NCI-H524 (cell line): ENCODE measurements around the gene FER.
"Not testable (repeated sequence)": the region's sequence is repeated elsewhere in the genome, so short reads cannot be mapped to it uniquely, and the experiment has no call there.

Source experiments
- DNase-seq, 2 experiments: peaks; one replicate each; lab custom pipeline; 2025; lab: John Stamatoyannopoulos, UW

The FER gene

DNA sequence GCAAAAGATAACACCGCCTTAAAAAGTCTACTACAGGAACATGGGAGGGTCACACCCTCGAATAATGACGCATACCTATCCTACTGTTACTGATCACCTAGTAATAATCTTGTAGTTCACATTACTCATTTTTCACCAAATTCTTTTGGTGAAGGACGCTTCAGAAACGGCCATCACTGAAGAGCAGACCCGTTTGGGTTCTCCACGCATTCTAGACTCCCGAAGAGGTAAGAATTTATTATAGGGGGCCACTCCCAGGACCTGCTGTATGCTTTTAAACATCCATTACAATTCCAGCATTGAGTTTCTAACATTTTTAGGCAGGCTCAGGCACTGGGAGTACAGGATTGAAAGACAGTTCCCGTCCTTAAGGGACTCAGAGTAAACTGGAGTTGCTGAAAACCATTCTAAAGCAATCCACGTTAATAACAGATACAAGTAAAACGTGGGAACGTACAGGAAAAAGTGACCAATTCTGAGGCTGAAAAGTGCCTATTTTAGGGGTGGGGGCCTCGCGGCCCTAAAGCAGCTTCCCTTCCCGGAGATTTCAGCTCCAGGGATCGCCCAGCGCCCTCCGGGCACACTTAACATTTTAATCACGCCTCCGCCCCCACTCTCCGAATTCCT lies at the start of gene FER:
FER (plus strand) TSS at position 124 of the 627 bp plus-strand sequence. CDS start 50,286 bp downstream, outside the sequence.
- DNase-seq: peak in 1 of 2 experiments; percentile 49

DNA sequence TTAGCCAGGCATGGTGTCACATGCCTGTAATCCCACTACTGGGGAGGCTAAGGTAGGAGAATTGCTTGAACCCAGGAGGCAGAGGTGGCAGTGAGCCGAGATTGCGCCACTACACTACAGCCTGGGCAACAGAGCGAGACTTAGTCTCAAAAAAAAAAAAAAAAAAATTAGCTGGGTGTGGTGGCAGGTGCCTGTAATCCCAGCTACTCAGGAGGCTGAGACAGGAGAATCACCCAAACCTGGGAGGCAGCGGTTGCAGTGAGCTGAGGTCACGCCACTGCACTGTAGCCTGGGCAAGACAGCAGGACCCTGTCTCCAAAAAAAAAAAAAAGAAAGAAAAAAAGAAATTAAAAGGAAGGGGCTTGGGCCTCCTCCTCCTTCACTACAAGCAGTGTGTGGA lies 47.3 kb upstream of the FER start:
- DNase-seq: not testable (repeated sequence)

DNA sequence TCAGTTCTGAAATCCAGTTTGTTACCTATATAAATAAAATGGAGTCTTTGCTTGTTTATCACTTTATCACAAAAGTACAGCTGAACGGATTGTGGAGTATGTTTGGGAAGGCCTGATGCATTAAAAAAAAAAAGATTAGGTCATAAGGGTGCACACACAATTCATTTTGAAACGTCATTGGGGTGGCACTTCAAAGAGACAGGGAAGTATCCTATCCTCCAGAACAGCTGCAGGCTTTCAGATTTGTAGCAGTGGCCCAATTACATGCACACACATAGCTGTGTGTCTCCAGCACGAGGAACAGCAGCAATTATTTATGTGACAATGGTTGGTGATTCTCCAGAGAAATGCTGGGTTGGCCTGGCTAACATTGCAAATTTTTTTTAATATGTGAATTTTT lies 46.8 kb upstream of the FER start:
- no peak for DNase-seq

DNA sequence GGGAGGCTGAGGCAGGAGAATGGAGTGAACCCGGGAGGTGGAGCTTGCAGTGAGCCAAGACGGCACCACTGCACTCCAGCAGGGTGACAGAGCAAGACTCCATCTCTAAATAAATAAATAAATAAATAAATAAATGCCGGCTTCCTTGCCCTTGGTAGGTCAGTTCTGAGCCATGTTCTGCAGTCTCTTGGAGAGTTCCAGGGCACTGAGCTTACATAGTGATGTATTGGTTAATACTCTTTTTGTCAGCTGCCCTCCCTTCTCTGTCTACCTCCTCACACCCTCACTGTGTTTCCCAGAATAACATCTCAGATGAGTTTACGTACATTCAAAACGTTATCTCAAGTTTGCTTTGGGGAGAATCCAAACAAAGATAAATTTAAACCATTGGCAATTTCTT lies 45.2 kb upstream of the FER start:
- DNase-seq: no peak

DNA sequence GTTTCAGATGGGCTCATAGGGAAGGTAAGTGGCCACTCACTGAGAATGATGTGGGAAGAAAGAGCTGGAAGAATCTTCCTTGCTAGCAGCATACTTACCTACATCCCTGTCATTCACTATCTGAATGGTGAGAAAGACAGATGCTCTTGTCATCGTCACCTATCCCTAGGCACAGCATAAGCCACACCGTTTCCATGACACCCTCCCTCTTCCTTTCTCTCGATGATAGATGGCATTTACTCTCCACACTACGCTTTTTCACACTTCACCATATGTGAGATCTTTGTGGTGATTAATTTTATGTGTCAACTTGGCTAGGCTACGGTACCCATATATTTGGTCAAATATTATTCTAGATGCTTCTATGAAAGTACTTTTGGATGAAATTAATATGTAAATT lies 44.4 kb upstream of the FER start:
- DNase-seq: peak; percentile 63 to 94

DNA sequence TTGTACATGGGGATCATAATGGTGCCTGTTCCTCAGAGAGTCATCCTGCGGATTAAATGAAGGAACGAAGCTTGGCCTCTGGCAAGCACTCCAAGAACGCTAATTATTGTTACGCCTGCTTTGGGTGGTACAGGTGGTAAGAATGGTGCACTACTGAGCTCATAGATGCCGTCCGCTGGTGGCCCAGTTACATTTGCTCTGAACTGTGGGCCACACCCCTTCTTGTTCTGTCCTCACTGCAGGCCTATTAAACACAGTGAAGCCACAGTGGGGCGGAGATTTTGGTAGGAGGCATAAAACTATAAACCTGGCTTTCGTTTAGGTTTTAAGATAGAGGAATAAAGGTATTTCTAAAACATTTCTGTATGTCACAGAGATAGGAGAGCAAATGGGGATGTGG lies 40.6 kb upstream of the FER start:
- DNase-seq: no peak

DNA sequence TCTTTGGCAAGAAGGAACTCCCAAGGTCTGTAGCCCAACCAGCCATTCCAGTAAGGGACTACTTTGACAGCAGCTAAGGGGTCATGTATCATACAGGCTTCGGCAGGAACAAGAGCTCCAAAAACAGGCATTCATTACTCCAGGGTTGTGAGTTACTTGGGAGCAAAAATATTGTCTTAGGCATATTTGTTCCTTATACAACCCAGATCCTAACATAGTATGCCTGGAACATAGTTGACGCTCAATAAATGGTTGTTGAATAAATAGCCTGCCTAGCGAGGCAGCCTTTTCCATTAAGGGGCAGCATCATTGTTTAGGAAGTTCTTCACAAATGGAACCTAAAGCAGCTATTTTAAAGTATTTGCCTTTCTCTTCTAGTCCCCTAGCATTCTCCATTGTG lies 35.8 kb upstream of the FER start:
- DNase-seq: no peak

DNA sequence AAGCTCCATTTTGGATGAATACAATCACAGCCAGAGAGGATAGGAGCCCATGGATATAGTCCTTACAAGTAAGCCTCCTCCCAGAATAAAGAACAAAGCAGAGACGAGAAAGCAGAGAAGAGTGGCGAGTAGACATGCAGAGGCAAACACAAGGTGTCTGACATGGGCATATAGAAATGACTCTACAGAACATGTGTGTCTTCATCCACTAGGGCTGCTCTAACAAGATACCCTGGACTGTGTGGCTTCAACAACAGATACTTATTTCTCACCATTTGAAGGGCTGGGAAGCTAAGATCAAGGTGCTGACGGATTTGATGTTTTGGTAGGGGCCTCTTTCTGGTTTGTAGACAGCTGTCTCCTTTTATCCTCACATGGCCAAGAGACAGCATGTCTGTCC lies 32.3 kb upstream of the FER start:
- no peak for DNase-seq

DNA sequence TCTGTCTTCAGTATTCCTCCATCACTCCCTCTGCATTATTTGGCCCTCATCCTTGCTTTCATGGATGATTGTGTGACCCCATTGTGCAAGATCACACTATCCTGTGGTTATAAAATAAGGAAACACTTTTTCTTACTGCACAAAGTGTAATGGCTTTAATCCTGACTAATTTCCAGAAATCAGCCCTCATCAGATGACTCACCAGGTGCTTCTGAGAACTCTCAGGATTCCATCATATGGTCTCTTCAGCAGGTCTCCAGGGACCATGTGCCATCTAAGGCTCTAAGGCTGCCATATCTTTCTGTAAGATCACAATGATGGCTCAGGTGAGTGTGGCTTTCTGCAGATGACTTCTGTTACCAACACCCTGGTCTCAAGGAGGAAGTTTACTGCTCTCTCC lies 27.3 kb upstream of the FER start:
- no peak for DNase-seq

DNA sequence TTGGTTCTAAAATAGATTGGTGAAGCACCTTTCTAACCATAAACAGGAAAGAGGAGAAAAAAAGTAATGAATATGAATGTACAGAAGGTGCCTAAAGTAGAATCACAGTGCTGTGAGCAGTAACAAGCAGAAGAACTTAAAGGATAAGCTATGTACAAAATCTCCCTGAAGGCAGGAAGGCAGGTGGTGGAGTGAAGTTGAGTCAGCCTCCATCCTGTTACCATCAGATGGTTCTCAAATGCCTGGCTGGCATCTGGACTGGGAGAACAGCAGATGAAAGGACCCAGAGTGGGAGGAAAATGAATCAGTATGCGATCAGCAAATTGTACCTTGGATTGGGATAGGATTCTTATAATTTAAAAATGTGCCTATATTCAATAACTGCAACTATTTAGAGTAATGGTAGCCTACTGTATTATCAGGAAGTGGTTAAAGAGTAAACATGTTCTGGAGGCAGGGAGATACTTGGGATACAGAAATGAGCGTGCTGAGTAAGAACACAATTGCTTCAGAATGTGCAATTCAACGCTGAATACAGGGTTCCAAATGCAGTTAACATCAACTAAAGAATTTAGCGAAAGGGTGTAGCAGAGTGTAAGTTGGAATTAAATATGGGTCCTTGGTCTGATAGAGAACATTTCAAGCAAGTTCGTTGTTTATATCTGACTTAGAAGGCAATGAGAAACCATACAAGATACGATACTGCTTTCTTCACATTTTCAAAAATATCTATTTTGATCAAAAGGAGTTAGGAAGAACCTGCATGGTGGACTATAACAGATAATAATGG lies 21.1 kb upstream of the FER start:
- peak; percentile 20 to 63 for DNase-seq

DNA sequence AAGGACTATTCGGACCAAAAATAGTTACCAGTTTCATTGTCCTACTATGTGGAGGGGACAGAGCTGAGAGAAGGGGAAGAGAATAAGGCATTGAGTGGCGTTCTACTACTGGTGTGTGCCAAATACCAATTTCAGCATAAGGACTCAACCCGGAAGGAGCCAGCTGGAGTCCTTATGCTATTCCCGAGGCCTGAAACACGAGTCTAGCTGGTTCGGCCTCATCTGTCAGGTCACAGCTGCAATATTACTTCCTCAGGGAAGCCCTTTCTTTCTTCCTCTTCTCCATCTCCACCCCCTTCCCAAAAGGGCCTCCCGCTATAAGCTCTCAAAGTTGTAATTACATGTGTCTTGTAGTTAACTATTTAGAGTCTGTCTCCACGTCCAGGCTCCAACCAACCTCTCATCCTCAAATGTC lies 20.5 kb upstream of the FER start:
- peak; percentile 50 to 79 for DNase-seq

DNA sequence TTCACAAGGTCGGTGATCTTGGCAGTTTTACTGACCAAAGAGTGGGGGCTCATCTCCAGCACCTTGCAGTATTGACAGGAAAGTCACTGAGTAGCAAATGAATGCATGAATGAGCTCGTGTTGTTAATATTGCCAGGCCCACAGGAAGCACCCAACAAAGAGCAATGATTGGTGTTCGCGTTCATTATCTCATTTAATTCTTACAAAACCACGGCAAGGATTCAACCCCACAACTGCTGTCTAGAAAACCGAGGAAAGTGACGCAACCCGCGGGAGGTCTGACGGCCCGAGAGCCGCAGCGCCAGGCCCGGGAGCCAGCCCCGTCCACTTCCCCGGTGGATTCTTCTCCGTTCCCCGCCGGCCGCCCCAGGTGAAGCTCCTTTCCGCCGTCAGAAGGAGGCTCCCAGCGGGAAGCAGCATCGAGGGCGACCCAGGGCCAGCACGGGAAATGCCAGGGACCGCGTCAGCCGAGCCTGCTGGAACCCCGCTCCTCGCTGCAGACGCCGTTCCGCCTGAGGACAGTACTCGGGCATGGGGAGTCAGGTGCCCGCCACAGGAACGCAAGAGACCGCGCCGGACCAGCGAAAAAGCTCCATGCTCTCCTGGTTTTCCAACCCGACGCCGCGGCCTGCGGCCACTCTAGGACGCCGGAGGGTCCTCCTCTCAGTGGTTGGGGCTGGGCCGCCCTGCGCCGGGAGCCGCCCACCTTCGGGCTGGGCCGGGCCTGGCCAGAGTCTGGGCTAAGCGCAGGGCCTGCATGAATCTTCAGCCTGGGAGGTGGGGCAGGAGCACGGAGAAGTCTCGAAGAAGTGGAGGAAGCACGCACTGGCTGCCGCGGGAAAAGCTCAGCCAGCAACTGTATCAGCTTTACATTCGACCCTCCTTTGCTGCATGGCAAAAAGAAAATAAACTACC lies 19.8 kb upstream of the FER start:
- peak; percentile 66 to 86 for DNase-seq

DNA sequence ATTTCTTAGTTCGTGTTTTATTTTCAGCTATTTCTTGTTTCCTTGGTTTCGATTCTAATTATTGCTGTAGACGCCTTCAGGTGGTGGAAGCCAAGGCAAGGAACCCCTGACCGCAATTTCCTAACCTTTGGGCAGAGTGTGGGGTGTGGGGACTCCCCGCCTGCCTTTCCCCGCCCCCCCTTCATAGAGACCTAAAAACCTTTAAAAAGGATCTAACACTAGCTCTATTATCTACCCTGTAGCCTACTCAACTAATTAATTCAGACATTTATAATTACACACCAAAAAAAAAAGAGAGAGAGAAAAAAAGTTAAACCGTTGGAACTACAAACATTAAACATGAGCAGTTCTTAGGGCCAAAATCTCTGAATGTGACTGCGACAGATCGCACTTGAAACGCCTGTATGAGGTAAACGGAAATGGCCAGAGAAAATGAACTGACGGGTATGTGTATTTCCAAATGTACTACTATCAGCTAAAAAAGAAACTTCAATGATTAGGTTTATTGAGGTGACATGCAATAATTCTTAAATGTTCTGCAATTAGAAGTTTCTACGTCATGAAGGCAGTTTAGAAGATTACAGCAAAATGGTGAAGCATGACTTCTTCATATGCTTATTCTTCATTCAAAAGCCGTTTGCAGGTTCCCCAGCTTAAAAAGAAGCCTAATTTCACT lies 19.0 kb upstream of the FER start:
- no peak for DNase-seq

DNA sequence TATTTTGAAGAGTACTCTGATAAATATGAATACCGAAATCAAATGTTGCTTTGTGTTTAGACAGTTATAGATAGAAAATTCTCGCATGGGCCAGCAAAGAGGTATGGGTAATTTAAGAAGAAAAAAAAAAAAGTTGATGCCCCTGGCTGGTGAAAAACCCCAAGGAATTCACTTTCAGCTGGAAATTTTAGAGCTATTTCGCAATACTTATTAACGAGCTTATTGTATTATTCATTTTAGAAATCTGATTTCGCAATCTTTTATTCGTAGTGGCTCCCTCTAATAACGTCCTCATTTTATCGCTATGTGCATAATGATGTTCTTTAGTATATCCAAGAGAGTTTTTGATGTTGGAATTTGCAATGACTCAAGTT lies 18.5 kb upstream of the FER start:
- DNase-seq: no peak

DNA sequence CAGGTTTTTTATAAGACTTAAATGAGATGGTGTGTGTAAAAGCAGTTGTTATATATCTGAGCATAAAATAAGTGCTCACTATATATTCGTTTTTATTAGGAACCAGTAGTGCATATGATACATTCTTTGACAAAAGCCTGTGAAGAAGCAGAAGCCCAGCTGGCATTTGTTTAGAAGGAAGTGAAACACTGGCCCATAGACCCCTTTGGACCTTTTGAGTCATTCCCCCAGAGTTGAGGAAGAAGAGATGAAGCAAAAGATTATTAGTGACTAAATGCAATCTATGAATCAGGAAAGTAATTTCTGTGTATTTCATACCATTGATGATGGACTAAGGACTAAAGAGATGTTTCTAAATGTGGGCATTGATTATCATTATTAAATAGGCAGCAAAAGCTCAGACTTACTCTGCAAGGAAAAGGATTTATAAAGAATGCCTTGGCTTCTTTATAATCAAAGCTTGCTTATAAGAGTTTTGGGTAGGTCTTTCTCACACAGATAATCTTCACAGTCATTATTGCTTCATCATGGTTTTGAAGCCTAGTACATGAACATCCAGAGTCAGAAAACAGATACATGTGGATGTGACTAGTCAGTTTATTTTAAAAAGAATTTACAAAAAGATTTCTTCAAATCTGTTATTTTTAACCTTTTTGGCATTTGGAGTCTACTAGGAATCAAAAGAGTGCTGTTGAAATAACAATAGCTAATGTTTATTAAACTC lies 16.9 kb upstream of the FER start:
- no peak for DNase-seq

DNA sequence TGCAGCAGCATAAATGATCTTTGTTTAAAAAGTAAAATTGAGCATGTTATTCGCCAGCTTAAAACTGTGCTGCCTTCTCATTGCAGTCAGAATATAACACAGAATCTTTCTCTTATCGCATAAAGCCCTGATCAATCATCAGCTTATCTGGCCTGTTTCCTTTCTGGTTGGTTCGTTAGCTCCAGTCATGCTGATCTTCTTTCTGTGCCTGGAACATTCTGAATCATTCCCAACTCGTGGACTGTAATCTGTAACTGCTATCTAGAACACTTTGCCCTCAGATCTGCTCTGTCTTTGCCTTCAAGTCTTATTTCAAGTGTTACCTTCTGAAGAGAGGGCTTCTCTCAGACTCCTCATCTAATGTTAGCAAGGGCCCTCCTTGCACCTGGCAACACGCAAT lies 11.9 kb upstream of the FER start:
- DNase-seq: no peak

DNA sequence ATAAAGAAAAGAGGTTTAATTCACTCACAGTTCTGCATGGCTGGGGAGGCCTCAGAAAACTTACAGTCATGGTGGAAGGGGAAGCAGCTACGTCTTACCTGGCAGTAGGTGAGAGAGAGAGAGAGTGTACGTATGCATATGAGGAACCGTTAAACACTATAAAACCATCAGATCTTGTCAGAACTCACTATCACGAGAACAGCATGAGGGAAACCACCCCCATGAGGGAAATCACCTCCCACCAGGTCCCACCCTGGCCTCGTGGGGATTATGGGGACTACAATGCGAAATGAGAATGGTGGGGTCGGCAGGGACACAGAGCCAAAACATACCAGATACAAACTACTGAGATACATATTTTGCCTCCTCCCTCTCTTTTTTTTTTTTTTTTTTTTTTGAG lies 10.8 kb upstream of the FER start:
- DNase-seq: no peak

DNA sequence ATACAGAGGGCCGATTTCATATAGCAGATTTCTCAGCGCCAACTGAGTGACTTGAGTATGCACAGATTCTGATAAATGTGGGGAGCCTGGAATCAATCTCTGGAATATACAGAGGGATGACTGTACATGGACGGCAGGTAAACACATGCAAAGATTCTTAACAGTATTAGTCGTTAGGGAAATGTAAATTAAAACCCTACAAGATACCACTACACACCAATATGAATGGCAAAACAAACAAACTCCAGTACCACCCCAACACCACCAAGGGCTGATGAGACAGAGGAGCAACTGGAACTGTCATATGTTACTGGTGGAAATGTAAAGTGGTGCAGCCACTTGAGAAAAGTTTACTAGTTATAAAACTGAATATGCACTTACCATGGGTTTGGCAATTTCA lies 8.3 kb upstream of the FER start:
- no peak for DNase-seq

DNA sequence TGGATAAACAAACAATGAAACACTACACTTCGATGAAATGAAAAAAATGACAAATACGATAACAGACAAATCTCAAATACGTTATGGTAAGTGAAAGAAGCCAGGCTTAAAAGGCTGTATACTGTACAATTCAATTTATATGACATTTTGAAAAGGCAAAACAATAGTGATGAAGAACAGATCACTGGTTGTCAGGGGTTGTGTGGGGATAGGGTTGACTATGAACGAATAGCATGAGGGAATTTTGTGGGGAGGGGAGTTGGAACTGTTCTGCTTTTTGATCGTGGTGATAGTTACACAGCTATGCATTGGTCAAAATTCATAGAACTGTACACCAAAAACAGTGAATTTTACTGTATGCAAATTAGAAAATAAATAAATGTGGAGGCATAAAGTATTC lies 7.8 kb upstream of the FER start:
- no peak for DNase-seq

DNA sequence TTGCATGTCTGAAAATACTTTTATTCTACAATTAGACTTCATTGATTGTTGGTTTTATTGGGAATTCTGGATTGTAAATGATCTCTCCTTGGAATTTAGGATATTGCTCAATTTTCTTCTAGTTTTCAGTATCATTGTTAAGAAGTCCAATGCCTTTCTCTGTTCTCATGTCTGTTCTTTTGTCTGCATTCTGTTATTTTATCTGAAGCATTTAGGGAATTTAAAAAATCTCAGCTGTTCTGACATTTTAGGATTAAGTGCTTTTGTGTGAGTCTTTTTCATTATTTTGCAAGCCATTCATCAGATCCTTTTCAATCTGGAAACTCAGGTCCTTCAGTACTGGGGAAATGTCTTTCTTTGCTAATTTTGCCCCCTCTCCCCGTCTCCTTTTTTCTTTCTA lies 4.4 kb upstream of the FER start:
- DNase-seq: no peak

DNA sequence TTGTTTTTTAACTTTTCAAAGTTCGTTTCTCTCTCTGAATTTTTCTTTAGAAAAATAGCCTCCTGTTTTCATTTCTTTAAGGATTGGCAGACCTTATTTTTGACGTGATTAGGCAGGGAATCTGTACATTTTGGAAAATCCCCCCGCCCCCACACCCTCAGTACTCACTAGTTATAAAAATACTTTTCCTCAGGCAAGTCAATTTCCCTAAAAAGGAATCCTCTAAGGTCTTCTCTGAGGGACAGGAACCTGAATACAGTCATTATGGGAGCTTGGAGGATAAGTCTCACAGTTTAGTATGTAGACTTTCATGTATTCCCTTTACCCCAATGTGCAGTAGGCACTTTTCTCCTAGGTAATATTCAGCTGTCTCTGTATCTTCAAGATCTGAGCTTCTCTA lies 3.9 kb upstream of the FER start:
- no peak for DNase-seq
